Measurements from ENCODE around the gene HMCN2.
A peak's percentile ranks its signal among the peaks of the same experiment; 100 is the strongest.
"Not testable (repeated sequence)": the region's sequence is repeated elsewhere in the genome, so short reads cannot be mapped to it uniquely, and the experiment has no call there.

Gene HMCN2

DNA sequence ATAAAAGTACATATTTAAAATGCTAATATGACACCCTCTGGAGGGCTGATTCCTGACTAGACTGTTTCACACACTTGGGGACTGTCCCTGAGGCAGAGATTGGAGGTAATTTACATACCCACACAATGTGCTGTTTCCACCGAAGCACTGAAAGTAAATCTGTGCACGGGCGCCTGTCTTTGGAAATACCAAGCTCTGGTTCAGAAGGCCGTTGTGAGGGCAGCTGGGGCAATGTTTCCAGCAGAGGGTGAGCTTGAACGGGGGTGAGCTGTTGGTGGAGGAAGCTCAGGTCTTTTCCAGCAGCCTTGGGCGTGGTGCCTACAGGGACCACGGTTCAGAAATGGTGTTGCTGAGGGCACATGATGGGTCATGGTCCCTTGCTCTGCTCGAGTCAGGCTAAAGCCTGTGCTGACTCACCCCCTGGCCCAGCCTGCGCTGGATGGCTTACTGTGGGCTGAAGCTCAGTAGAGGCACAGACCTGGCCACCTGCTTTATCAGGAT lies 25.8 kb upstream of the HMCN2 start:
- DNase-seq = no peak

DNA sequence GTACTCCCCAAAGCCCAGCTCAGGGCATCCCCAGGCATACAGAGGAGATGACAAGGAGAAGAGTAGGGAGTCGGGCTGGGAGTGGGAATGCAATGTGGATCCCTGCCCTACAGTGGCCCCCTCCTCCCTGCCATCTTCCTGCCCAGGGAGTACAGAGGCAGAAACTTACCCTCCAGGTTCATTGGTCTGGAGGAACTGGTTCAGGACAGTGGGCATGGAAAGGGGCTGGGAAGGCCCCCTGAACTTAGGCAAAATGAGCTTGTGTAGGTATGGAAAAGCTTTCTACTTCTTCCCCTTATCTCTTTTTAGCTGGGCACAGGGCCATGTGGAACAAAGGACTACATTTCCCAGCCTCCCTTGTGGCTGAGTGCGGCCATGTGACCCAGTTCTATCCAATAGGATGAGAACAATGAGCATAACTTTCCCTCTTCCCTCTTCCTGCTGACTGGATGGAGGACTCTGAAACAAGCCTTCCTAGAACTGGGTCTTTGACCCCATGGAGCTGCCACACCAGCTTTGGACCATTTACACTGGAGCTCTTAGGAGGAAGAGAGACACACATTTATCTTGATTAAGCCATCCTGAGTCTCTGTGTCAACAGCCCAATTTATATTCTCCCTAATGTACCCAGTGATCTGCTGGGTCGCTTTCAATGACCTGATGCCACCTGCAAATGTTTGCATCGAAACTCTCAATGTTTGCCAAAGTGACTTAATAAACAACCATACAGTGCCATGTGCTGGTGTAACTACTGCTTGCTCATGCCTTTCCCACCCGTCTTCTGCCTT lies 25.0 kb upstream of the HMCN2 start:
- peak; percentile 44 to 83 for DNase-seq

DNA sequence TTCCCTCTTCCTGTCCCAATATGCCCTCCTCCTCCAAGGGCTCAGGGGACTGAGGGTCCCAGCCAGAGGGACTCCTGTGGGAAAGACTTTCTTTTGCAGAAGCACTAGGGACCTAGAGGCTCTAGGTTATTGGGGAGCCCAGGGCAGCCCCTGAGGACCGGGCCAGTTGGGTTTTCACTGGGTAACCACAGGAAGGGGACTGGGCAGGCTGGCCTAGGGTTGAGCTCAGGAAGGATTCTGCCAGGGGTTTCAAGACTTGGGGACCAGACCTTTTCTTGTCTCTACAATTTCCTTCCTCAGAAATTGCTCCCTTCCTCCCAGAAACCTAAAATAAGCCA lies 24.4 kb upstream of the HMCN2 start:
- DNase-seq = no peak

DNA sequence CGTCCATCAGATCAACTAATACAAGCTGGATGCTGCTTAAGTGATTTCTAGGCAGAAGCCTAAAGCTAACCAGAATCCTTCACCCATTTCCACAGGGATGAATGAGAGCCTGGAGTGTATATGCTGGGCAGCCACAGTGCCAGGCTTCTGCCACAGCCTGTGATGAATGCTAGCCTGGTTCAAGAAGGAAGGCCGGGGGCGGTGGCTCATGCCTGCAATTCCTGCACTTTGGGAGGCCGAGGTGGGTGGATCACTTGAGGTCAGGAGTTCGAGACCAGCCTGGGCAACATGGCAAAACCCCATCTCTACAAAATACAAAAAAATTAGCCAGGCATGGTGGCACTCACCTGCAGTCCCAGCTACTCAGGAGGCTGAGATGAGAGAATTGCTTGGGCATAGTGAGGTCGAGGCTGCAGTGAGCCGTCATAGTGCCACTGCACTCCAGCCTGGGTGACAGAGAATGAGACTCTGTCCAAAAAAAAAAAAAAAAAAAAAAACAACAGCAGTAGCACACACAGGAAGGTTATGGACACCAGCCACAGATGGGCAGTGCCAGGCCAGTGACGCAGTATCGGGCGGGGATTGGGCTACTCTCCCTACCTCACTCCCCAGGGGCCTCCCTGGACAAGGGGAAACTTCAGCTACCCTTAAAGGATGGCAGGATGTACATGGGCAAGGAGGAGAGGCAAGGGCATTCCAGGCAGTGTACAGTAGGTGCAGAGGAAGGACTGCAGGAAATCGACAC lies 23.1 kb upstream of the HMCN2 start:
- DNase-seq = no peak

DNA sequence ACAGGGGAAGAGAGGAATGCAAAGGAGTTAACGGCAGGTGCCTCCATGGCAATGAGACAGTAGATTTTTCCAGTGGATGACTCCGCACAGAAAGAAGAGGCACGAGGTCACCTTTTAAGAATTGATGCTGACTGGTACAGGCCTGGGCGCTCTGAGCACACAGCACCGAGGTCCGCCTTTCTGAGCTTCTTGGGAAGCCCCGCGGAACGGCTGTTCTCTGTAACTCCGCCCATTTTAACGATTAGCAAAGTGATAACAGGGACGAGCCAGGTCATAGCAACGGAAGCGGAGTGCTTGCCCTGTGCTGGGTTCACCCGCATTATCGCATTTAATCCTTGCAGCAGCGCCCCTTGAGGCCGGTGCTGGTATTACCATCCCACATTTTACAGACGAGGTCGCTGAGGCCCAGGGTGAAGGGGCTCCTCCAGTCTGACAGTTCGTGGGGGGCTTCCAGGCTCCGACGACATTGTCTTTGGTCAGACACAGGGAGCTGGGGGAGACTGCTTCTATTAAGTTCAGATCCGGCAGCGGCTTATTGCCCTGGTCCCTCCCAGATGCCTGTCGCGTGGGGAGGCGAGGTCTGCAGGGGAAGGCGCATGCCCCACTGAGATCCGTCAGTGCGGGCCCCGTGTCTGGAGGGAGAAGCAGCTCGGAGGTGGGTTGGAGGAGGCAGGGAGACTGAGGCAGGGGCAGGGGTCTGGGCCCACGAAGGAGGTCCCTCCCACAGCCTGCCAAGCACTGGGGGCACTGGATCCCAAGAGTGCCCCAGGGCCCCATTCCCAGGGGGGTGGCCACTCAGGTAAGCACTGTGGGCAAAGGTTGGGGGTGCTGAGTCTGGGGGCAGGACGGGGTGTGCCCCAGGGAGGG lies 22.3 kb upstream of the HMCN2 start:
- peak; percentile 19 to 25 for DNase-seq

DNA sequence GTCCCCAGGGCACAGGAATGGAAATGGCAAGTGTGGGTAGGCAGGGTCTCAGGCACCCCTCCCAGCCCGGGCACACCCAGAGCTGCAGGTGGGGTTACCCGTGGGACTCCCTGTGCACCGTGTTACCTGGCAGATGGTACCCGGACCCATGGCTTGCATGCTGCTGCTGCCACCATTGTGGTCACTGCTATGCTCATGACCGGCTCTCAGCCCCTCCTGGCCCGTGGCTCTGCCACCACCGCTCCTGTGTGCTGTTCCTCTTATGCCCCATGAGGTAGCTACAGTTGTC lies 21.7 kb upstream of the HMCN2 start:
- DNase-seq = no peak

DNA sequence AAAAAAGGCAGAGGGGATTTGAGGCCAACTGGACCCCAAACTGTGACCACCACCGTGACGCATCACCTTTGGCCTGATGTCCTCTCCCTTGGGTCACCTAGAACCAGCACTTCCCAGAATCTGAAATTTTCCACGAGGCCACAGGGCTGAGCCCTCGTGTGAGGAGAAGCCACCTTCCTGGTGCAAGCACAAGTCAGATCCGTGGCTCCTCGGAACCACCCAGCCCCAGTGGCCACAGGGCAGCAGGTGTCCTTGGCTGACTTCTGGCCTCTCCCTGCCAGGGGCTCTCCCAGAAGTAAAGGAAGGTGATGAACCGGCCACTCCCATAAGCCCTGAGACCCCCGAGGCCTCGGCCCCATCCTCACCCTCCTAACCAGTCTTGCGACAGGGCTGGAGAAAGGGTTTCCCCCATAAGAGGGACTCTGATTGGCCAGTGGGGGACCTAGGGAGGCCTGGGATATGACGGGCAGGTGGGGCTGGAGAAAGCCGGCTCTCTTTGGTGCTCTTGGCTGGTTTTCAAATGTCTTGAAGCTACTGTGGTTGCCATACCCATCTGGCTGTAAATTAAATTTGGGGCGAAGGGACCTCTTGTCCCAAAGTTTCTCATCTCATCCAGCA lies 20.9 kb upstream of the HMCN2 start:
- no peak for DNase-seq

DNA sequence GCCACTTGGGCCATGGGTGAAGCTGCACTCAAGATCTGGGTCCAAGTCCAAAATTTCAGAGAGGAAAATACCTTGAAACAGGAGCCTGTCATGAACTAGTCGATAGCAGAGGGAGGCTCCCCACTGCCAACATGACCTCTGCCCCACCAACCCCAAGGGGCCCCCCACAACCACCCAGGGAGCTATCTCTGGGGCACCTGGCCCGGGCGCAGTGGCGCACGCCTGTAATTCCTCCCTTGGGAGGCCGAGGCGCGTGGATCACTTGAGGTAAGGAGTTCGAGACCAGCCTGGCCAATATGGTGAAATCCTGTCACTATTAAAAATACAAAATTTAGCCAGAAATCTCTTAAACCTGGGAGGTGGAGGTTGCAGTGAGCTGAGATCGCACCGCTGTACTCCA lies 20.1 kb upstream of the HMCN2 start:
- DNase-seq = no peak

DNA sequence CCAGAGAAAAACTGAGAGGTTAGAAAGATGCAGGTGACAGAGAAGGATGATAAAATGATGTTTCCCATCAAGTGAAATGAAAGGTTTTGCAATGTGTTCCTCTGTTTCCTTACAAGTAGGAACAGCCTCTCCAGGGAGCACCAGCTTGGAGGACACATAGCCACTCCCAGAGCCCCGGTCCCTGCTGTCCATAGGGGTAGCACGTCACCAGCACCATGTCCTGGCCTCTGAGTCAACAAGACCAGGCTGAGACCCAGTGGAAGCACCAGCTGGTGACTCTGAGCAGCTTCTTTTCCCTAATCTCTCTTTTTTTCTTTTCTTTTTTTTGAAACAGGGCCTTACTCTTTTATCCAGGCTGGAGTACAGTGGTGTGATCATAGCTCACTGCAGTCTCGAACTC lies 19.4 kb upstream of the HMCN2 start:
- no peak for DNase-seq

DNA sequence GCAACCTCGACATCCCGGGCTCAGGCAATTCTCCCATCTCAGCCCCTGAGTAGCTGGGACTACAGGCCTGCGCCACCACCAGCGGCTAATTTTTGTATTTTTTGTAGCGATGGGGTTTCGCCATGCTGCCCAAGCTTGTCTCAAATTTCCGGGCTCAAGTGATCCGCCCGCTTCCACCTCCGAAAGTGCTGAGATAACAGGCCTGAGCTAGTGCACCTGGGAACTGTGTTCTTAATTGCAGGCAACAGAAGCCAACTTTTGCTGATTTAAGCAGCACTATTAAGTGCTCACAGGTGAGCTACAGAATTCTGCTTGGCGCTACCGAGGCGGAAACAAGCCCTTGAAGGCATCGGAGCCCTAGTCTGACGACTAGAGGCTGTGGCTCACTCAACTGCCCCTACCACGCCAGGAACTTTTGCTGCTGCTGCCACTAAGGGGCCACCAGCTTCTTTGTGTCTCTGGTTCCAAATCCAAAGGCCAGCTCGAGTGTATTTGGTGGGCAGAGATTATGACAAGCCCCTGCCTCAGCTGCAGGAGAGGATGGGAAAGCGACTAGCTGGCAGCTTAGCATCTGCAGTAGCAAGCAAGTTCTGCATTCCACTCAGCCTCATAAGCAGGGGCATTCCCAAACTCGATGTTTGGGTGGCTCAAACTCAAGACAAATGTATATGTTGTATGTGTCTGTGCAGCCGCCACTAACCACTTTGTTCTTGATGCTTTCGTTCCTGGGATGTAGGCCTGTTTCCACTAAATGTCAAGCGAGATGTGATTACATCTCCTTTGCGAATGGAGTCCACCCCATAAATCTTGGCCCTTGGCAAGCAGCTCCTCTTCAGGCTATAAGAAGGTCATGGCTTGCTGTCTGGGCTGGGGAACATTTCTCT lies 10.6 kb upstream of the HMCN2 start:
- DNase-seq = no peak

DNA sequence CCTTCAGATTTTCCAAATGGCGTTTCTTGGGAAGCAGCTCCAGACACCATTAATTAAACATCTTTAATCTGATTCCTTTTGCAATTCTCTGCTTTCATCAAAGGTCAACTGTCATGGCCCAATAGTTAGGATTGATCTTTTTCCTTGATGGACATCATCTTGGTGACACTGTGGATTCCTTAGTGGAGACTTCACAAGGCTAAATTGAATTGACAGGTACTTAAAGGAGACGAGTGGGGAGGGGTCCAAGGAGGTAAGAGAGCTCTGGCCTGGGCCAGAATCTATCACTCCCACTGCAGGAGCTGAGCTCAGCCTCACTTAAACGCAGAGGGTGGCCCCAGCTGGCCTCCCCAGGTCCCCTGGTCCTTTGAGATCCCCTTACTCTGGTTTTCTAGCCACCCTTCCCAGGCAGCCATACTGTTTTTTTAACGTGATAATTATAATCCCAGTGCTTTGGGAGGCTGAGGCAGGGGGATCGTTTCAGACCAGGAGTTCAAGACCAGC lies 9.9 kb upstream of the HMCN2 start:
- no peak for DNase-seq

DNA sequence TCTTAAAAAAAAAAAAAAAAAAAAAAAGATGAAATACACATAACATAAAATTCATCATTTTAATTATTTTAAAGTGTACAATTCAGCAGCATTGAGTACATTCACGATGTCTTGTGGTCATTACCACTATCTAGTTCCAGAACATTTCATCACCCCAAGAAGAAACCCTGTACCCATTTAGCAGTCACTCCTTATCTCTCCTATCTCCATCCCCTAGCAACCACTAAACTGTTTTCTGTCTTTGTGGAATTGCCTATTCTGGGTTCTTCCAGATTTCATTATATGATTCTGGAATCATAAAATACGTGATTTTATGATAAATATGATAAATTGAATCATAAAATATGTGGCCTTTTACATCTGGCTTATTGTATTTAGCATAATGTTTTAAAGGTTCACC lies 8.9 kb upstream of the HMCN2 start:
- DNase-seq = no peak

DNA sequence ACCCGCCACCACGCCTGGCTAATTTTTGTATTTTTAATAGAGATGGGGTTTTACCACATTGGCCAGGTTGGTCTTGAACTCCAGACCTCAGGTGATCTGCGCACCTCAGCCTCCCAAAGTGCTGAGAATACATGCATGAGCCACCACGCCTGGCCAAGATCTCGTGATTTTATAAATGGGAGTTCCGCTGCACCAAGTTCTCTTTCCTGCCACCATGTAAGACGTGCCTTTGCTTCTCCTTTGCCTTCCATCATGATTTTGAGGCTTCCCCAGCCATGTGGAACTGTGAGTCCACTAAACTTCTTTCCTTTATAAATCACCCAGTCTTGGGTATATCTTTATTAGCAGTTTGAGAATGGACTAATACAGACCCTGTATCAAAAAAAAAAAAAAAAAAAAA lies 7.4 kb upstream of the HMCN2 start:
- not testable (repeated sequence) for DNase-seq

DNA sequence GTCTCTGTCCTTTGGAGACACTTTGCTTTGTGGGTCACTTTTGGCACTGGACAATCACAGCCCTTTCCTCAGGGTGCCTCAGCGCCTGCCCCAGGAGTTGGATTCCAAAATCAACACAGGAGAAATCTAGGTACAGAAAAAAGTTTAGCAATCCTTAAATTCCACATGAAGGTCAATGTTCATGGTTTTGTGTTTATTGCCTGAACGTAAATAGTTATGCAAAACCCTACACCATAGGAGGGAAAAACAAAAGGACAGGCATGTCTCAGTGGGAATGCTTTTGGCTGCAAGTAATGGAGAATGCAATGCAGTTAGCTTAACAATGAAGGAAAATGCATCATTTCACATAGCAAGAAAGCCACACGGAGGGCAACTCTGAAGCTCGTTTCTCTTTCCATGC lies 6.5 kb upstream of the HMCN2 start:
- DNase-seq = no peak

DNA sequence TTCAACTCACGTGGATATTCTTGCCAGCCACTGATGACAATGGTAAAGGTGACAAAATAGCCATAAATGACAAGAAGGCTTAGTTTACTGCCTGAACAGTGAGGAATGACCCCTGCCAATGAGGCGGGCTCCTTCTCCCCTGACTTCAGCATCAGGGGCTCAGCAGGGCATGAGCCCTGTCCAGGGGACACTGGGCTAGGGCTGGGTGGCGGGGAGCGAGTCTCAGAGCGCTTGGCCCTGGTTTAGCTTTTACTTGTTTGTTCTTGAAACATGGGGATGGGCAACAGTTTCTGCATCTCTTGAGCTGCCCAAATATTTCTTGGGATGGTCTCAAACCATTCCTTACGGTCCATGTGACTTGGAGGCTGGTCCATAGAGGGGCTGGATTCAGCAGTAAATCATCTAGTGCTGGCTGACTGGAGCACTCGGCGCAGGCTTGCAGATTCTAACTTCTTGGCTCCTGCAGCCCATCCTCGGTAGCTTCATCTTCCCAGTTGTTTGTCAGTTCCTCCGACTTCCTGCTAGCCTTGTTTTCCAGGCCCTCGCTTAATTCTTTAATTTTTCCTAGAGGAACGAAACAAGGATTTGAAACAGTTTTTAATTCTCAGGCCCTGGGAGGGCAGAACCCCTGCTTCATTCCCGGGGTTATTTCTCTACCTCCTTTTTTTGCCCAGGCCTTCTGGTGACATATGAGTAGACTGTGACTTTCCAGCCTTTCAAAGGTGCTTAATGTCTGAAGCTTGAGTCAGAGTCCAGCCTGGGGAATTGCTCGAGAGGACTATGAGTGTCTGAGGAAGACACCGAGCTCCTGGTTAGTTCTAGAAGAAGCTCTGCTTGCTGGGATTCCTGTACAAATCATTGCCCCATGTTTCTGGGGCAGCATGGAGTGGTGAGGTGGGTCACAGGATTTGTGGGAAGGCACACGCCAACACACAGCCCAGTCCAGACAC lies 4.5 kb upstream of the HMCN2 start:
- no peak for DNase-seq

DNA sequence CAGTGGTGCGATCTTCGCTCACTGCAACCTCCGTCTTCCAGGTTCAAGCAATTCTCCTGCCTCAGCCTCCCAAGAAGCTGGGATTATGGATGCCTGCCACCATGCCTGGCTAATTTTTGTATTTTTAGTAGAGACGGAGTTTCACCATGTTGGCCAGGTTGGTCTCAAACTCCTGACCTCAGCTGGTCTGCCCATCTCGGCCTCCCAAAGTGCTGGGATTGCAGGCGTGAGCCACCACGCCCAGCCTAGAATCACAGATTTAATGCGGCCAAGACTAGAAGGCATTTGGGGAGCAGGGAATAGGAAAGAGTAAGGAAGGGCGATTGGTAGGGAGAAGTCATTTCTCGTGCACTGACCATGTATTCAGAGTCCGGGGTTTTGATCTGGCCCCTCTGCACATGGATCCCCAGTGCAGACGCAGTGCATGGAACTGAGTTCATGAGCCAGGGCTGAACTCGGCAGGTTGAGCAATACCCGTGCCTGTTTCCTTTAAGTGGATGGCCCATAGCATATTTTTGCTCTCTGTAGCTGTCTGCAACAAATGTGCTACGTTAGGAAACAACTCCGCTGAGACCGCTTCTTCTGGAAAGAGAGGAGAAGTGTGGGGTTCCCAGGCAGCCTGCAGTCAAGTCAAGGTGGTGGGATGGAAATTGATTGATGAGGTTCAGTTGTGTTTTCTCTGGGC lies 3.4 kb upstream of the HMCN2 start:
- no peak for DNase-seq

DNA sequence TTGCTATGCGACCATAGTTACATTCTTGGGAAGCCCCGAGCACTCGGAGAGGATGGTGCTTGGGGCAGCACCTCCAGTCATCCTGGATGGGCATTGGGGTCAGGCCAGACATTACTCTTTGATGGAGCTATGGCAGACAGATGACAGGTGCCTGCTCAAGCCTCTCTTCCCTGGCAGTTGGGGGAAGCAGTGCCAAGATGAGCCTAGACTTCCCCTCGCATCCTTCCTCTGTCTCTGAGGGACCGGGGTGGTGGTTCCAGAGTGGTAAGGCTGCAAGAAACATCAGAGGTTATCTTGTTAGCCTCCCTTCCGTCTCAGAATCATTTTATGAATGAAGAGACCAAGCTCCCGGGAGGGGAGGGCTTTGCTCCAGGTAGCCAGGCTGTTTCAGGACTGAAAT lies 2.8 kb upstream of the HMCN2 start:
- DNase-seq = no peak

DNA sequence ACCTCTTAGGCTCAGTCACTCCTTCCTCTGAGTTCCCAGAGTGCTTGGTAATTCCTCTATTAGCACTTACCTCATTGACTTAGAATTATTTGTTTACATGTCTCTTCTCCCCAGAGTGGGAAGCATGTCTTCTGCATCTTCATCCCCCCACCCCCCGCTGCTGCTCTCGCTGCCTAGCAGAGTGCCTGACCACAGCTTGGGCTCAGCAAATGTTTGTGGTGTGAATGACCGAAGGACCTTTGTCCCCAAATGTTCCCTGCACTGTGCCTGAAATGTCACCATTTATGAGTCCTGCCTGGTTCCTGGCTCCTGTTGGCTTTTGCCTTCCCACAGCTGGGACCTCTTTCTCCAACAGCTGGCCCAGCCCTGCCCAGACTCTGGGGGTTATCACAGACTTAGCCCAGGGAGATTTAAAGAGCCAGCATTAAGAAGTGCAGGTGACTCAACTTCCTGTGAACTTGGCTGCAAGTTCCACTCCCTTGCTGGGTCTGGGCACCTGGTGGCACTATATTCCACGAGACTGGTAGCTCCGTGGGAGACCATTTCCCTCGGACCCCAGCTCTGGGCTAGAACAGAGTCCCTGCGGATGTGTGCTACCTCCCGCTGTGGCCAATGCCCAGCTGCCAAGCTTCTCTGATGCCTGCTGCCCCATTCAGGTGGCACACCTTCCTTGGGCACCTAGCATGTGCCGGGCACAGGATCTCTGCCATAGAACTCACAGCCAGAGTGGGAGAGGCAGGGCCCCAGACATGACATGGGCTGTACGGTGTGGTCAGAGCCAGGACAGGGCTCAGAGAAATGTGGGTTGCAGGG lies 1.8 kb upstream of the HMCN2 start:
- no peak for DNase-seq
